ENCODE results near the gene BEST1. TPM values are rescaled to one million over a fixed set of nuclear protein-coding genes. Genes with fewer than 3 reads are reported as not detected.

The BEST1 gene
- total and polyA plus RNA-seq, 2 of the 13 experiments (the other 11 are each of a cell fraction or from before 2014, with no cell fraction given): 0.09 to 0.65 TPM

DNA sequence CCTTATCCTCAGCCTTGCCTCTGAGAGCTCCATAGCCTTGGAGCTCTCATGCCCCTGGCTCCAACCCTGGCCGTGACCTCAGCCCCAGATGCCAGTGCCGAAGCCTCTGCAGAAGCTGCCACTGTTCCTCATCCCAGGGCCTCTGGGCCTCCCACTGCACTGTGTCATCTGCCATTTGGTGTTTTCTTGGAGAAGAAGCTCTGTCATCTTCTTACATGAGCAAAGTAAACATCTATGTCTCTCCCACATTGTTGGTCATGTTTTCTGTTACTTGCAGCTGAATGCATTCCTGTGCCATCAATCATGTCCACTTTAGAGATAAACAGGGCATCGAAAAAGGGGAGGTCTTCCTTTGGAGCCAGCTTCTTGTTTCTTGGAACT lies 62.3 kb downstream of the BEST1 start:
- Histone ChIP-seq H3K79me2 (ENCODE audit: insufficient read depth, low read length) (no peaks in the 10 kb centered on the region), H3K36me3 (replicated peaks in 1 of 2; ENCODE audit: control insufficient read depth in 1 of 2, insufficient read depth in 2 of 2, low read length in 2 of 2) (no peaks in the 10 kb centered on the region), H3K4me3 (replicated peaks in 1 of 3; ENCODE audit: insufficient read depth in 1 of 3, low read depth in 2 of 3, low read length in 3 of 3) (0 out of 6 replicates have a peak overlapping the region, but pooled peaks of 1 of the 3 experiments have one; percentile 44), H4K20me1 (ENCODE audit: insufficient read depth, low read length) (no peaks in the 10 kb centered on the region), H3K9ac (ENCODE audit: insufficient read depth, low read depth, low read length) (peak overlapping the region; percentile 44; the same call in 1 of the 2 replicates), H3K9me3 (ENCODE audit: low read length) (no peaks in the 10 kb centered on the region), H3K27me3 (ENCODE audit: control insufficient read depth in 1 of 2, insufficient read depth in 2 of 2, low read length in 2 of 2) (no peaks in the 10 kb centered on the region), H3K27ac (ENCODE audit: extremely low read length, insufficient read depth, low read length) (peak overlapping the region; percentile 22), H3K4me1 (ENCODE audit: insufficient read depth, low read length) (peaks cover 60% of the 10 kb centered on the region), H3K4me2 (ENCODE audit: low read depth, low read length) (peak overlapping the region; percentile 58), H2AFZ (ENCODE audit: low read length) (no peak overlapping the region)
- DNase-seq (ENCODE audit: low spot score) (no peak), ATAC-seq (peak; percentile 28; the same call in 2 of the 3 replicates), FAIRE-seq (peak; percentile 28)
- ChIA-PET CTCF (ENCODE audit: low intra/inter-chr PET ratio, low total read pairs) (no interaction called here), POLR2A (interaction anchor here (0.7 to 5.2 kb wide), 11 partner anchors 12 to 197 kb away, joined by 3 to 59 read pairs (median 6); partner anchors contain the start of gene FTH1)
- 52% methylated on average over 2 of the region's 3 CpGs for WGBS (ENCODE audit: low lambda C conversion rate)
- intact Hi-C loops (cut with micrococcal nuclease; ENCODE audit: unreplicated experiment) (no loop called here), in situ Hi-C loops (cut with HindIII; ENCODE audit: extremely low pct_ligation_motif_present, low pct_unique_long_range_greater_than_20kb) (no loop called here)
- TF ChIP-seq FOXA1 (IDR thresholded peaks at IDR 0.05) (no peak), FOXA1 (CRISPR knock-in tag; IDR thresholded peaks at IDR 0.05) (peak; percentile 67), ELF3 (CRISPR knock-in tag; IDR thresholded peaks at IDR 0.05) (no peak), ZNF30 (CRISPR knock-in tag; IDR thresholded peaks at IDR 0.05) (0 out of 2 replicates have a peak, but pooled peaks have one; percentile 38), FOXA3 (CRISPR knock-in tag; IDR thresholded peaks at IDR 0.05) (0 out of 2 replicates have a peak, but pooled peaks have one; percentile 24)
- TSS peak; percentile 83 for BruUV-seq (replicated peaks)

GRCh38 chr11:62012832-62013461 lies 62.8 kb downstream of the BEST1 start:
- WGBS (ENCODE audit: low lambda C conversion rate): 50% methylated on average over 2 of the region's 5 CpGs
- Histone ChIP-seq H2AFZ (ENCODE audit: low read length) (no peak overlapping the region), H3K27me3 (ENCODE audit: control insufficient read depth in 1 of 2, insufficient read depth in 2 of 2, low read length in 2 of 2) (no peaks in the 10 kb centered on the region), H3K9me3 (ENCODE audit: low read length) (no peaks in the 10 kb centered on the region), H3K36me3 (replicated peaks in 1 of 2; ENCODE audit: control insufficient read depth in 1 of 2, insufficient read depth in 2 of 2, low read length in 2 of 2) (no peaks in the 10 kb centered on the region), H3K9ac (ENCODE audit: insufficient read depth, low read depth, low read length) (peak overlapping the region; percentile 44), H3K4me3 (replicated peaks in 1 of 3; ENCODE audit: insufficient read depth in 1 of 3, low read depth in 2 of 3, low read length in 3 of 3) (peak overlapping the region in 1 of 3 experiments; percentile 44; a peak in 1 of 6 replicates), H3K4me2 (ENCODE audit: low read depth, low read length) (peak overlapping the region; percentile 58), H3K79me2 (ENCODE audit: insufficient read depth, low read length) (no peaks in the 10 kb centered on the region), H3K27ac (ENCODE audit: extremely low read length, insufficient read depth, low read length) (peak overlapping the region; percentile 22), H3K4me1 (ENCODE audit: insufficient read depth, low read length) (peaks cover 65% of the 10 kb centered on the region), H4K20me1 (ENCODE audit: insufficient read depth, low read length) (no peaks in the 10 kb centered on the region)
- ChIA-PET CTCF (ENCODE audit: low intra/inter-chr PET ratio, low total read pairs) (no interaction called here), POLR2A (interaction anchor here (0.6 to 5.2 kb wide), 11 partner anchors 12 to 89 kb away, joined by 3 to 59 read pairs (median 6); partner anchors contain the start of gene FTH1)
- ATAC-seq (peak; percentile 89), FAIRE-seq (peak; percentile 39), DNase-seq (ENCODE audit: low spot score) (peak; percentile 67)
- intact Hi-C loops (cut with micrococcal nuclease; ENCODE audit: unreplicated experiment) (no loop called here), in situ Hi-C loops (cut with HindIII; ENCODE audit: extremely low pct_ligation_motif_present, low pct_unique_long_range_greater_than_20kb) (no loop called here)
- no TSS peak for BruUV-seq (replicated peaks)
- TF ChIP-seq SNRNP70 (IDR thresholded peaks at IDR 0.05; ENCODE audit: low read depth, low read length) (no peak), ZNF446 (CRISPR knock-in tag; IDR thresholded peaks at IDR 0.05) (no peak), SOX13 (IDR thresholded peaks at IDR 0.05) (peak; percentile 16; the same call in 1 of the 2 replicates), SOX13 (CRISPR knock-in tag; conservative IDR thresholded peaks at IDR 0.05 in 1 of 2, IDR thresholded peaks at IDR 0.05 in 1 of 2) (peak in 1 of 2 experiments; percentile 44; a peak in 1 of 4 replicates), RXRA (CRISPR knock-in tag; IDR thresholded peaks at IDR 0.05) (peak; percentile 32; the same call in 1 of the 2 replicates), ZNF607 (CRISPR knock-in tag; IDR thresholded peaks at IDR 0.05; ENCODE audit: borderline replicate concordance) (no peak), ZNF644 (CRISPR knock-in tag; IDR thresholded peaks at IDR 0.05; ENCODE audit: low read depth) (peak; percentile 58; the same call in 1 of the 2 replicates)
- TF ChIP-seq, protein P1, sequence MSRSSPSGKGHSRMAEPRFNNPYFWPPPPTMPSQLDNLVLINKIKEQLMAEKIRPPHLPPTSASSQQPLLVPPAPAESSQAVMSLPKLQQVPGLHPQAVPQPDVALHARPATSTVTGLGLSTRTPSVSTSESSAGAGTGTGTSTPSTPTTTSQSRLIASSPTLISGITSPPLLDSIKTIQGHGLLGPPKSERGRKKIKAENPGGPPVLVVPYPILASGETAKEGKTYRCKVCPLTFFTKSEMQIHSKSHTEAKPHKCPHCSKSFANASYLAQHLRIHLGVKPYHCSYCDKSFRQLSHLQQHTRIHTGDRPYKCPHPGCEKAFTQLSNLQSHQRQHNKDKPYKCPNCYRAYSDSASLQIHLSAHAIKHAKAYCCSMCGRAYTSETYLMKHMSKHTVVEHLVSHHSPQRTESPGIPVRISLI (CRISPR knock-in tag; IDR thresholded peaks at IDR 0.05; ENCODE audit: borderline replicate concordance): no peak
- TF ChIP-seq, protein P2, sequence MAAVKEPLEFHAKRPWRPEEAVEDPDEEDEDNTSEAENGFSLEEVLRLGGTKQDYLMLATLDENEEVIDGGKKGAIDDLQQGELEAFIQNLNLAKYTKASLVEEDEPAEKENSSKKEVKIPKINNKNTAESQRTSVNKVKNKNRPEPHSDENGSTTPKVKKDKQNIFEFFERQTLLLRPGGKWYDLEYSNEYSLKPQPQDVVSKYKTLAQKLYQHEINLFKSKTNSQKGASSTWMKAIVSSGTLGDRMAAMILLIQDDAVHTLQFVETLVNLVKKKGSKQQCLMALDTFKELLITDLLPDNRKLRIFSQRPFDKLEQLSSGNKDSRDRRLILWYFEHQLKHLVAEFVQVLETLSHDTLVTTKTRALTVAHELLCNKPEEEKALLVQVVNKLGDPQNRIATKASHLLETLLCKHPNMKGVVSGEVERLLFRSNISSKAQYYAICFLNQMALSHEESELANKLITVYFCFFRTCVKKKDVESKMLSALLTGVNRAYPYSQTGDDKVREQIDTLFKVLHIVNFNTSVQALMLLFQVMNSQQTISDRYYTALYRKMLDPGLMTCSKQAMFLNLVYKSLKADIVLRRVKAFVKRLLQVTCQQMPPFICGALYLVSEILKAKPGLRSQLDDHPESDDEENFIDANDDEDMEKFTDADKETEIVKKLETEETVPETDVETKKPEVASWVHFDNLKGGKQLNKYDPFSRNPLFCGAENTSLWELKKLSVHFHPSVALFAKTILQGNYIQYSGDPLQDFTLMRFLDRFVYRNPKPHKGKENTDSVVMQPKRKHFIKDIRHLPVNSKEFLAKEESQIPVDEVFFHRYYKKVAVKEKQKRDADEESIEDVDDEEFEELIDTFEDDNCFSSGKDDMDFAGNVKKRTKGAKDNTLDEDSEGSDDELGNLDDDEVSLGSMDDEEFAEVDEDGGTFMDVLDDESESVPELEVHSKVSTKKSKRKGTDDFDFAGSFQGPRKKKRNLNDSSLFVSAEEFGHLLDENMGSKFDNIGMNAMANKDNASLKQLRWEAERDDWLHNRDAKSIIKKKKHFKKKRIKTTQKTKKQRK (IDR thresholded peaks at IDR 0.05; ENCODE audit: low read length): no peak
